Thoracic aorta (tissue), 2 donors: ENCODE measurements around the gene TPM2. TPM values are rescaled to one million over a fixed set of nuclear protein-coding genes. Genes with fewer than 3 reads are reported as not detected.

Experiments used
- ATAC-seq: fragments of 150-250 bp; one replicate; pipeline ENCODE4 v1.8.0; 2017; ENCODE audit warnings: low read depth; ENCODE audit not compliant: insufficient number of reproducible peaks, low FRiP score
- DNase-seq: peaks from one replicate; pipeline ENCODE4 v3.0.0-alpha.2; 2020; ENCODE audit warnings: low spot score
- H3K27ac ChIP-seq, 2 donors: fragments of 200-600 bp; sonication (generic); 1 replicate in 1 of 2; 2 replicates in 1 of 2; pipeline ENCODE4 v1.5.1; 2016; ENCODE audit warnings: mild to moderate bottlenecking in 2 of 2, moderate library complexity in 2 of 2
- H3K27me3 ChIP-seq: fragments of 200-600 bp; sonication (generic); replicated peaks from 2 replicates; pipeline ENCODE4 v1.6.0; 2016; ENCODE audit warnings: mild to moderate bottlenecking; ENCODE audit not compliant: insufficient read depth
- H3K36me3 ChIP-seq: fragments of 200-600 bp; sonication (generic); one replicate; pipeline ENCODE4 v1.5.1; 2016
- H3K4me1 ChIP-seq, 2 donors: fragments of 200-600 bp; sonication (generic); 1 replicate in 1 of 2; 2 replicates in 1 of 2; pipeline versions ENCODE4 v1.5.1 to v1.6.0; 2016; ENCODE audit warnings: low read depth in 2 of 2, mild to moderate bottlenecking in 1 of 2; ENCODE audit not compliant: control insufficient read depth in 1 of 2
- H3K4me3 ChIP-seq: fragments of 200-600 bp; sonication (generic); 2 replicates; pipeline ENCODE4 v1.5.1; 2016; ENCODE audit warnings: mild to moderate bottlenecking
- H3K9me3 ChIP-seq: fragments of 200-600 bp; sonication (generic); 2 replicates; pipeline ENCODE4 v1.5.1; 2016
- CTCF ChIP-seq: fragments of 200-600 bp; sonication (generic); IDR thresholded peaks from one replicate; pipeline ENCODE4 v1.5.1; 2019; ENCODE audit warnings: antibody characterized with exemption
- total RNA-seq, 2 donors: library from RNA; depleted of rRNA; stranded (reverse); fragments of >200 nt; gene quantifications; one replicate each; pipeline versions ENCODE4 v1.1.0 to v1.2.3, GENCODE V29; 2016

The TPM2 gene
- total RNA-seq, 2 donors from 2014 or later = 4,158 to 5,700 TPM

- Histone ChIP-seq H3K27ac (peak overlapping the region; percentile 99 to 100), H3K4me3 (no peak overlapping the region), H3K4me1 (peaks cover 19 to 50% of the 10 kb centered on the region in 2 donors), H3K36me3 (peaks cover 88% of the 10 kb centered on the region), H3K27me3 (no peaks in the 10 kb centered on the region), H3K9me3 (no peaks in the 10 kb centered on the region)
- no peak for TF ChIP-seq CTCF
- DNase-seq = no peak
- ATAC-seq = no peak
Observed at GRCh38 chr9:35700031-35700430, 10.3 kb upstream of the TPM2 start.

GRCh38 chr9:35698231-35698630 lies 8.5 kb upstream of the TPM2 start:
- H3K27me3 ChIP-seq = no peaks in the 10 kb centered on the region
- peaks cover 70% of the 10 kb centered on the region for H3K36me3 ChIP-seq
- H3K4me1 ChIP-seq = peaks cover 29 to 66% of the 10 kb centered on the region in 2 donors
- H3K4me3 ChIP-seq = no peak overlapping the region
- H3K27ac ChIP-seq = peak overlapping the region; percentile 99 to 100
- H3K9me3 ChIP-seq = no peaks in the 10 kb centered on the region
- no peak for DNase-seq
- no peak for TF ChIP-seq CTCF
- no peak for ATAC-seq

DNA sequence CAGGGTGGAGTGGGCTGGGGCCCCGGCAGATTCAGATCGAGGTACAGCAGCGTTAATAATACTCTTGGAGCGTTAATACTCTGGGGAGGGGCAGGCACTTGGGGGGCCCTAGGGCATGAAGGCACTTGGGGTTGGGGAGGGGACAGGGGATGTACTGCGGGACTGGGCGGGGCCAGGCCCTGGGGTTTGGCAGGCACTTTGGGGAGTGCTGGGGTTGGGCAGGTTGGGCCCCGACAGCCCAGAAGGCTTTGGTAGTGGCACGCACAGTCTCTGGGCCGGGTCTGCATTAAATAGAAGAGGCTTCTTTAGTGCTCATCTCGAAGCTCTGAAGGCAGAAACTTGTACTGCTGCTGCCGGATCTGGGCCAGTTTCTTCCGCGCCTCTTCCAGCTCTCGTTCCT lies 7.8 kb upstream of the TPM2 start:
- H3K36me3 ChIP-seq = peaks cover 62% of the 10 kb centered on the region
- H3K4me3 ChIP-seq = no peak overlapping the region
- peak overlapping the region; percentile 99 to 100 for H3K27ac ChIP-seq
- no peak for DNase-seq
- H3K9me3 ChIP-seq = no peaks in the 10 kb centered on the region
- H3K27me3 ChIP-seq = no peaks in the 10 kb centered on the region
- ATAC-seq = no peak
- peaks cover 32 to 72% of the 10 kb centered on the region in 2 donors for H3K4me1 ChIP-seq
- TF ChIP-seq CTCF = no peak

DNA sequence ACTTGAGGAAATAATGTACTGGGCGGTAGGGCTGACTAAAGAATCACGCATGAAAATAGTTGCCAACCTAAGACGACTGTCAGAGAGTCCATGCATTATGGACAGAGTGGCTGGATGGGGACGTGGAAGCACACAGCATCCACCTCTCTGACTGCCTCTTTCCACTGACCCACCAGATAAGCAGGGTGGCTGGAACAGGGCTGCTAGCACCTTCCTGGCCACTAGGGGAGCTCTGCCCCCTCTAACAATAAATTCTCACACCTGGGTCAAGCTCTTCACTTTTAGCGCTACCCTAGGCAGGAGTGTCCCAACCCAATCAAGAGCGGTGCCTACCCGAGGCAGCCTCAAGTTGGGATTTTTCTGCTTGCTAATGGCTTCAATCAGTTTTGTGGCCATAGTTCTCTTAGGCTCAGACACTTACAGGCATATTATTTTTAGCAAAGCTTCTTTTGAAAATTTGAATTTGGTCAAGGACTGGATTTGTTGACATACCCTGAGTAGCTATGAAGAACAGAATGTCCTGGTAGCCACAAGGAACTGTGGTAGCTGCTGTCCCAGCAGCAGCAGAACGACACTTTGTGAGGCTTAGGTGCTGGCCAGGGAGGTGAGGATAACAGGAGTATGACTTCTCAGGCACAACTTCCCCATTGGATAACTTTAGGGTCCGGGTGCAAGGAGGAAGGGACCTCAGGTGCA lies 6.9 kb upstream of the TPM2 start:
- Histone ChIP-seq H3K36me3 (peaks cover 54% of the 10 kb centered on the region), H3K4me3 (peak overlapping the region; percentile 1), H3K27me3 (no peaks in the 10 kb centered on the region), H3K27ac (peak overlapping the region; percentile 99 to 100), H3K4me1 (peaks cover 38 to 80% of the 10 kb centered on the region in 2 donors), H3K9me3 (no peaks in the 10 kb centered on the region)
- TF ChIP-seq CTCF = peak; percentile 84
- ATAC-seq (peak; percentile 34), DNase-seq (no peak)

DNA sequence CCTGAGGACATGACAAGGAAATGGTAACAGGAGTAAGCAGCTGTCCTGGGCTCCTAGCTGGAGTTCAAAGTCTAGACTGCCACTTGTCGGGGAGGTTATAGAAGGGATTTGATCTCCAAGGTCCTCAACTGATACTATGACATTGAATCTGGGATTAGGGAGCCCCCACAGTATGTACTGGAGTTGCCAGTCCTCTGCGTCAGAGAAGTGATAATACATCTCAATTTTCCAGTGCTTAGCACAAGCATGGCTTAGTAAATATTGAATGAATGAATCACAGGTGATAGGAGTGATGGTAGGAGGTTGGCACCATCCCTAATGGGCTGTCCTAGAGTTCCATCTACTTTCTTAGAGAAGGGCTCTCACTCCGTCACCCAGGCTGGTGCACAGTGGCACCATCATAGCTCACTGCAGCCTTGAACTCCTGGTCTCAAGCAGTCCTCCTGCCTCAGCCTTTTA lies 6.2 kb upstream of the TPM2 start:
- no peak for ATAC-seq
- Histone ChIP-seq H3K27me3 (no peaks in the 10 kb centered on the region), H3K4me3 (no peak overlapping the region), H3K27ac (peak overlapping the region; percentile 99 to 100), H3K9me3 (no peaks in the 10 kb centered on the region), H3K4me1 (peaks cover 38 to 86% of the 10 kb centered on the region in 2 donors), H3K36me3 (peaks cover 47% of the 10 kb centered on the region)
- TF ChIP-seq CTCF = no peak
- DNase-seq = no peak
